Measurements from ENCODE around the gene SULF2.

The SULF2 gene

DNA sequence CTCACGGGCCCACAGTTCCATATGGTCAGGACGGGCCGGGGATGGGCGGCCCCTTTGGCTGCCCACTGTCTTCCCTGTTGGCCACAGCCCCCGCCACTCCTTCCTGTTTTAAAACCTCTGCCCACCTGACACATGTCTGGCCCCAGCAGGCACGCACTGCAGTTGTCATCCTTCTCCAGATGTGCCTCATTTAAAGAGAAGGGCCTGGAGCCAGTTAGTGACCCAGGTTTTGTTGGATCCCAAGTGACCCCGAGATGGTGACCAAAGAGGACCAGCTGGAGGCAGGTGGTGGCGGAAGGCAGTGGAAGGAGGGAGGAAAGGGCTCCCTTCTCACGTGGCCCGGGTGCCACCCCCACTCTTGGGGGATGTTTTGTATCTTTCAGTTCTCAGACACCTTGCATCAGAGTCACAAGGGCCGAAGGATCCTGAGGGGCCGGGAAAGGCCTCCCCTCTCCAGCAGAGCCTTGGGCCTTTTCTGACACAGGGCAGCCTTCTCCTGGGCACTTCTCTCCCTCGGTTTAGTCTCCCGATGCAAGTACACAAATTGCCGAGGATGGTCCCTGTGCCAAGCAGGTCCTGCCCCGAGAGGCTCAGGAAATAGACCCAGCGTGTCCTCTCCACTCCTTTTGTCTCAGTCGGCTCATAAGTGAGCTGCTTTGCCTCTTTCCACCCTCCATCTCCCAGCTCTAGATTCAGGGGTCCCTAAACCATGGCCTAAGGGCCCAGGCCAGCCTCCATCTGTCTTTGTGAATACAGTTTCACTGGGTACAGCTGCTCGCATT, 117.6 kb downstream of the SULF2 start:
- no peak for DNase-seq

- DNase-seq: no peak
Observed at GRCh38 chr20:47667086-47667485, 118.2 kb downstream of the SULF2 start.

DNA sequence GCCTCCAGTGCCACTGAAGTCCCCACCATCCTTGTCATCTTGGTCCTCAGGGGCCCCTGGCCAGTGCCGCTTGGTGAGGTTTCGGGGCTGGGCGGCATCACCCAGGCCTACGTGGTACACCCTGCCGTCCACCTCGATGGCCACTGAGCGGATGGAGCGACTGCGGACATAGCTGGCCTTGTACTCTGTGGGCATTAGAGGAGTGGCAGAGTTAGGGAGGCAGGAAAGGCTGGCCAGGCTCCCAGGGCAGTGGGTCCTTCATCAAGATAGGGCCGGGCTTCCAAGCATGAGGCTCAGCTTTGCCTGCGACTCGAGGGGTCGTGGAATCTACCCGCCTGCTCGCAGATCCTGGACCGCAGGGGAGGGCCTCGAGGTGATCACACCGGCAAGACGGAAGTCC, 119.0 kb downstream of the SULF2 start:
- no peak for DNase-seq

DNA sequence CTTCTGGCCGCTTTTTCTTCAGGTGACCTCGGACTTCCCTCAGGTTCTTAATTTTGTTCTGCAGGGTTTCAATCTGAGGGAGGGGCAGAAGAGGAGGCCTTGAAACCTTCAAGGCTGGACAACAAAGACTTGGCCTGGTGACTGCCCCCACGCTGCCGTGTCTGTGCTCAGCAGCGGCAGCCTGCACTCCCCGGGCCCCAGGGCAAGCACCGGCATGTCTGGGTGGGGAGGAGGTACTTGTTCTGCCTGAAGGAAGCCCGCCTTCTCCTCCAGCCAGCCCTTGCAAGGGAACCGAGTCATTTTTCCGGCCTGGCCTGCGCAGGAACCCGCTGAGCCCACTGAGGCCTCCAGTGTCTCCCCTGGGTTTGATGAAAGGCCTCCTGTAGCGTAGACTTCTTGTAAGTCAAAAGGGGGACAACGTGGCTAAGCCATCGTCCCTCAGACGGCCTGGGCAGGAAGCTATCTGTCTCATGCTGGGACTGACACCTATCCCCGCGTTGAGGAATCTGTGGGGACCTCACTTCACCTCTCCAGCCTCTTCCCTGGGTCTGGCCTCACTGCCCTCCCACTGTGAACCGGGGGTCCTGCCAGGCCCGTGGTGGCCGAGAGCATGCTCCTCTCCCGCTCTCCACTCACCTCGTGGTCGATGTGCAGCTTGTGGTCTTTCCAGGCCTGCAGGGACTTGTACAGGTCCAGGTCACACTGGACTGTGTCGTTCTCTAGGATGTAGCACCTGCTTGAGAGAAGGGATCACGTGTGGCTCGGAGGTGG, 119.9 kb downstream of the SULF2 start:
- no peak for DNase-seq

DNA sequence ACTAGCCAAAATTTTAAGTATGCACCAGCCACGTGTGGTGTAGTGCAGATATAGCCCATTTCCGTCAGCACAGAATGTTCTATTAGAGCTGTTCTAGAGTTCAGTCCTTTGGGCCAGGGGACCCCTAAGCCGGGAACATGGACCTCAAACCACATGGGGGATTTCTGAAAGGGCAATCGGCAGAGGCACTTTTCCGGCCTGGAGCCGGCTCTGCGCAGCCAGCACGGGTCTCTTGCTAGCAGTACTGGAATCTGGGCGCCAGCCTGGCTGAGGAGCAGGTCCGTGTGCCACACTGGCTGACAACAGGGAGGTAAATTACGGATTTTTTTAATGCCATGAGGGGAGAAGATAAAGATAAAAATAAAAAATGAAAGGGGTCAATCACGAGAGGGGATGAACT, 120.5 kb downstream of the SULF2 start:
- no peak for DNase-seq

GRCh38 chr20:47664068-47664437, 121.2 kb downstream of the SULF2 start:
- no peak for DNase-seq

DNA sequence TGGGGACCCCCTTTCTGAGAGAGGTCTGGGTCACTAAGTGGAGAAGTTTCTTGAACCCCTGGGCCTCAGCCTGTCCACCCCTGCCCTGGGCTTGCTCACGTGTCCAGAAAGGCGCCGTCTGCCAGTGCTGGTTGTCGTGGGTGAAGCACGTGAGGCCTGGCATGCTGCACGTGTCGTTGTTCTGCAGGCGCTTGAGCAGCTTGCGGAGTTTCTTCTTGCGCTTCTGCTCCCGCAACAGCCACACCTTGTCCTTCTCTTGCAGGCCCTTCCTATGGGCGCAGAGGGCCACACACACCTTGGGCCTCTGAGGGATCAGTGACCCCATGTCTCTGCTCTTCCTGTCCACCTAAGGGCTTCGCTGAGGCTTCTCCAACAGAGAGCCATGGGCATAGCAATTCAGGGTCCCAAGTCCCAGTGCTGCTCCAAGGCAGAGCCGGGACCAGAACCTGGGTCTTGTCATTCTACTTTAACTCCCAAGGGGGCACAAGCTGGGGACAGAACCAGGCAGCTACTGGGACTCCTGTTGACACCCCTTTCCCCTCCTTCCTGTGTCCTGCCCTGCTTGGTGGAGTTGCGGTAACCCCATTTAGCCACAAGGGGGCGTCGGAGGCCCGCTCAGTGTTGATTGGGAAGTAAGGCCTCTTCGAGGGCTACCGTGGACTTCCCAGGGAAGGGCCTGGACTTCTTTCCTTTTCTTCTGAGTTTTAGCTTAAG, 121.8 kb downstream of the SULF2 start:
- DNase-seq: peak; percentile 77

- no peak for DNase-seq
Observed at GRCh38 chr20:47662483-47663353, 122.6 kb downstream of the SULF2 start.

- DNase-seq: no peak
Observed at GRCh38 chr20:47661714-47662113, 123.6 kb downstream of the SULF2 start.

DNA sequence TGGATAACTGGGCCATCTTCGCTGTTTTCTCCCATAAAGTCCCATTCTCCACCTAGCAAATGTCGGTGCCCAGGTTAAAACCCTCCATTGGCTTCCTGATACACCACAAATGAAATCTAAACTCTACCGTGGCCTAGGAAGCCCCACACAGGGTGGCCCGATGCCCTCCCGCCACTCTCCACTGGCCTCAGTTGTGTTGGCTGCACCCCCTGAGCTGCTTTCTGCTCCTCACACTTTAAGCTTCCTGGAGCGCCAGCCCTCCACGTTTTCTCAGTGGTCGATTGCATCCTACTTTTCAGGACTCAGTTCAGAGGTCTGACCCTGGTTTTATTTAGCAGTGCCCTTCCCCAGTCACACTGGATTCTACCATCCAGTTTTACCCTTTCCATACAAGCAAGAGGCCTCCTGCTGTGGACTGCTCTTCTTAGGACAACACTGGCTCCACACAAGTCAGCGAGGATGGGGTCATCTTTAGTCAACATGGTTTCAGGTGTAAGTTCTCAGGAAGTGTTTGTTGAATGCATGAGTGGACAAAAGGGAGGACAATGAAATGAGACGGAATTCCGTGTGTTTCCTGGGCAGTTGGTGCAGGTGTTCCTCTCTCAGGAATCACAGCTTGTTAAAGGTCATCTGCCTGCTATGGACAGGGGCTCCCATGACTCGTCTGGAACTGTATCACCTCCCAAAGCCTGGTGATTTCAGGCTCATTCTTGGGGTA, 124.1 kb downstream of the SULF2 start:
- no peak for DNase-seq

DNA sequence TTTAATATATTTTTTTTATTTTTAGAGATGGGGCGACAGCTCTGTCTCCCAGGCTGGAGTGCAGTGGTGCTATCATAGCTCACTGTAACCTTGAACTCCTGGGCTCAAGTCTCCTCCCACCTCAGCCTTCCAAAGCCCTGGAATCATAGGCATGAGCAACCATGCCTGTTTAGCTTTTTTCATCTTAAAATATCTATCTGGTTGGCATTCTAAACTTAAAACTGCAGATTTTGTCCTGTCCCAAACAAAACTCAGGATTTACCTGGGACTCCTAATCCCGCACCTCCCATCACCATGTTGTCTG, 124.7 kb downstream of the SULF2 start:
- DNase-seq: no peak

GRCh38 chr20:47659904-47660601, 125.2 kb downstream of the SULF2 start:
- DNase-seq: no peak

- DNase-seq: no peak
Observed at GRCh38 chr20:47656318-47656717, 129.0 kb downstream of the SULF2 start.

DNA sequence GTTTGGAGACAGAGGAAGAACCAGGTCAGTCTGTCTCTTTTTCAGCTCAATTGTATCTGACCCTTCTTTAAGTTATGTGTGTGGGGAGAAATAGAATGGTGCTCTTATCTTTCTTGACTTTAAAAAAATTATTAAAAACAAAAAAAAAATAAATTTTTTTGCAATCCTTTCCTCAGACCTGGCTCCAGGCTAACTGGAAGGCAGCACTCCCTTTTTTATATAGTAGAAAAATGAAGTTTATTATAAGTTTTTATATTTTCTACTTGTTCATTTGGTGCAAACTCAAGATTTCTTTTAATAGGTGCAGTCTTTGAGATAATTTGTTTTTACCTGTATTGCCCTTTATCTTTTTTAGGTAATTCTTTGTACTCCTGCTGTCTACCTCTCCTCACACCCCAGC, 129.6 kb downstream of the SULF2 start:
- no peak for DNase-seq

DNA sequence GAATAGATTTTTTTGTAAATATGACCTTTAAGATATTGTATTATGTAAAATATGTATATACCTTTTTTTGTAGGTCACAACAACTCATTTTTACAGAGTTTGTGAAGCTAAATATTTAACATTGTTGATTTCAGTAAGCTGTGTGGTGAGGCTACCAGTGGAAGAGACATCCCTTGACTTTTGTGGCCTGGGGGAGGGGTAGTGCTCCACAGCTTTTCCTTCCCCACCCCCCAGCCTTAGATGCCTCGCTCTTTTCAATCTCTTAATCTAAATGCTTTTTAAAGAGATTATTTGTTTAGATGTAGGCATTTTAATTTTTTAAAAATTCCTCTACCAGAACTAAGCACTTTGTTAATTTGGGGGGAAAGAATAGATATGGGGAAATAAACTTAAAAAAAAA, 130.9 kb downstream of the SULF2 start:
- no peak for DNase-seq

- DNase-seq: no peak
Observed at GRCh38 chr20:47653869-47654268, 131.4 kb downstream of the SULF2 start.

- DNase-seq: no peak
Observed at GRCh38 chr20:47652794-47653193, 132.5 kb downstream of the SULF2 start.

- no peak for DNase-seq
Observed at GRCh38 chr20:47652301-47652700, 133.0 kb downstream of the SULF2 start.

GRCh38 chr20:47648943-47649342, 136.3 kb downstream of the SULF2 start:
- DNase-seq: no peak

DNA sequence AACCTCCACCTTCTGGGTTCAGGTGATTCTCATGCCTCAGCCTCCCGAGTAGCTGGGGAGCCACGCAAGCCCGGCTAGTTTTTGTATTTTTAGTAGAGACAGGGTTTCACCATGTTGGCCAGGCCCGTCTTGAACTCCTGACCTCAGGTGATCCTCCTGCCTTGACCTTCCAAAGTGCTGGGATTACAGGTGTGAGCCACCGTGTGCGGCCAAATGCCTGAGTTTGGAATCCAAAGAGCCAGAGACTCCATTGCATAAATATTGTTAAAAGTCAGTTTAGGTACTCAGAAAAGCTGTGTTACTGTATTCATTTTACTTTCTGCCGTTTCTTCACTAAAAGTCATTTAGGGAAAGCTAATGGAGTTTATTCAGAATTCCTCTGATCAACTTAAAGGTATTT, 137.3 kb downstream of the SULF2 start:
- no peak for DNase-seq

GRCh38 chr20:47645632-47646031, 139.6 kb downstream of the SULF2 start:
- no peak for DNase-seq

DNA sequence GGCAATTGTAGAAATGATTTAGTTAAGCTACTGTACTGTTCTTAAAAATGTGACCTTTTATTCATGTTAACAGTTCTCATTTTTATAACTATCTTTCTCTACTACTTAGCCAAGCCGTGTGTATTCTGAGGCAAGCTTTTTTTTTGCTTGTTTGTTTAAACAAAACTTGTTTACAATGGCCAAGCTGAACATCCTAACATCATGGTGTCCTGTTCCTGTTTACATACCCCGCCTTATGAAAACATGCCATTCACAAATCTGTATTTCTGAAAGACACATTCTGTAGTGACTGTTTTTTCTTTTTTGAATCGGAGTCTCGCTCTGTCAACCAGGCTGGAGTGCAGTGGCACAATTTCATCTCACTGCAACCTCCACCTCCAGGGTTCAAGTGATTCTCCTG, 142.7 kb downstream of the SULF2 start:
- no peak for DNase-seq

Measured in CD4-positive, alpha-beta T cell treated with Interleukin-17A for 4 hours (primary cell).